GM12878 (cell line): ENCODE results near the gene ESPL1. TPM values are rescaled to one million over a fixed set of nuclear protein-coding genes. Genes with fewer than 3 reads are reported as not detected.

ENCODE experiments used
- ATF7 ChIP-seq: fragments of 450-650 bp; IDR thresholded peaks from 2 replicates; pipeline ENCODE4 v1.6.1; 2016; ENCODE audit warnings: low read depth, mild to moderate bottlenecking
- CEBPB ChIP-seq, 2 experiments: fragments of 150-350 bp in 1 of 2; IDR thresholded peaks; 2 replicates each; pipeline ENCODE4 v1.6.1; 2012 to 2014; ENCODE audit warnings: low read depth in 2 of 2, low read length in 2 of 2, borderline replicate concordance in 1 of 2, inconsistent platforms in 1 of 2
- CHD2 ChIP-seq: IDR thresholded peaks from 2 replicates; pipeline ENCODE4 v1.6.1; 2011; ENCODE audit warnings: low read depth, low read length, improper control_type of control experiment, borderline replicate concordance
- DPF2 ChIP-seq: fragments of 450-650 bp; IDR thresholded peaks from 2 replicates; pipeline ENCODE4 v1.6.1; 2017; ENCODE audit warnings: mild to moderate bottlenecking
- ESRRA ChIP-seq: IDR thresholded peaks from 2 replicates; pipeline ENCODE4 v1.6.1; 2012; ENCODE audit warnings: mild to moderate bottlenecking, low read length, improper control_type of control experiment
- FOXM1 ChIP-seq: IDR thresholded peaks from 2 replicates; pipeline ENCODE4 v1.6.1; 2012; ENCODE audit warnings: low read depth, mild to moderate bottlenecking, inconsistent platforms, low read length, moderate library complexity
- HCFC1 ChIP-seq: fragments of 150-350 bp; IDR thresholded peaks from 2 replicates; pipeline ENCODE4 v1.6.1; 2014; ENCODE audit warnings: low read length
- HDAC6 ChIP-seq: fragments of 200-600 bp; sonication (generic); IDR thresholded peaks from one replicate; pipeline ENCODE4 v1.8.0; 2017; ENCODE audit warnings: antibody characterized with exemption; ENCODE audit not compliant: unreplicated experiment
- MTA2 ChIP-seq: fragments of 450-650 bp; IDR thresholded peaks from 2 replicates; pipeline ENCODE4 v1.6.1; 2016; ENCODE audit warnings: low read depth, mild to moderate bottlenecking, moderate library complexity
- NR2C1 ChIP-seq: fragments of 450-650 bp; IDR thresholded peaks from 2 replicates; pipeline ENCODE4 v1.6.1; 2017; ENCODE audit warnings: antibody characterized with exemption, mild to moderate bottlenecking, moderate library complexity
- NR2F1 ChIP-seq: fragments of 450-650 bp; conservative IDR thresholded peaks from 2 replicates; pipeline ENCODE4 v1.6.1; 2017; ENCODE audit warnings: mild to moderate bottlenecking
- SIX5 ChIP-seq: IDR thresholded peaks from 2 replicates; pipeline ENCODE4 v1.6.1; 2011; ENCODE audit warnings: mild to moderate bottlenecking, low read depth, low read length, moderate library complexity; ENCODE audit not compliant: severe bottlenecking
- SREBF1 ChIP-seq: IDR thresholded peaks from 2 replicates; pipeline ENCODE4 v1.6.1; 2012; ENCODE audit warnings: mild to moderate bottlenecking, low read length
- TAF1 ChIP-seq: IDR thresholded peaks from 2 replicates; pipeline ENCODE4 v1.6.1; 2011; ENCODE audit warnings: mild to moderate bottlenecking, low read depth, low read length, borderline replicate concordance
- ZZZ3 ChIP-seq: IDR thresholded peaks from 2 replicates; pipeline ENCODE4 v1.6.1; 2011; ENCODE audit warnings: low read depth; ENCODE audit not compliant: control insufficient read depth, insufficient read length
- polyA plus RNA-seq, 11 experiments: library from polyadenylated mRNA; depleted of rRNA in 4 of 11; unstranded in 6 of 11; stranded (reverse) in 5 of 11; fragments of >200 nt; fragmentation: Nextera tagmentation in 4 of 11; fragmentation: Illumina TruSeq in 1 of 11; extraction: Ambion mirVana in 4 of 11; extraction: Trizol in 1 of 11; gene quantifications; 1 replicate in 1 of 11; 2 replicates in 10 of 11; pipeline versions ENCODE4 v1.2.1 to v1.2.3, GENCODE V29; 2011 to 2016; ENCODE audit warnings: inconsistent platforms in 2 of 11, missing spikeins in 2 of 11, low read depth in 1 of 11
- total RNA-seq, 4 experiments: library from RNA; depleted of rRNA in 3 of 4; stranded (reverse); fragments of >200 nt in 3 of 4; fragmentation: Illumina TruSeq in 1 of 4; extraction: Trizol in 1 of 4; gene quantifications; 2 replicates each; pipeline versions ENCODE4 v1.2.1 to v1.2.3, GENCODE V29; 2013 to 2021
- TF ChIP-seq, protein P1 (sequence below): fragments of 450-650 bp; IDR thresholded peaks from 2 replicates; pipeline ENCODE4 v1.6.1; 2017; ENCODE audit warnings: mild to moderate bottlenecking, low read depth, inconsistent platforms; ENCODE audit not compliant: poor library complexity, severe bottlenecking
- TF ChIP-seq, protein P2 (sequence below): fragments of 450-650 bp; IDR thresholded peaks from 2 replicates; pipeline ENCODE4 v1.6.1; 2016; ENCODE audit warnings: mild to moderate bottlenecking, moderate library complexity, borderline replicate concordance
- TF ChIP-seq, protein P3 (sequence below): IDR thresholded peaks from 2 replicates; pipeline ENCODE4 v1.6.1; 2012; ENCODE audit warnings: low read length, inconsistent platforms
- TF ChIP-seq, protein P4 (sequence below): IDR thresholded peaks from 2 replicates; pipeline ENCODE4 v1.6.1; 2011; ENCODE audit warnings: mild to moderate bottlenecking, low read depth, low read length, moderate library complexity; ENCODE audit not compliant: insufficient replicate concordance
- TF ChIP-seq, protein P5 (sequence below): IDR thresholded peaks from 2 replicates; pipeline ENCODE4 v1.6.1; 2012; ENCODE audit warnings: low read depth, low read length, improper control_type of control experiment

ESPL1 gene
- total and polyA plus RNA-seq, 10 of the 15 experiments (the other 5 are each of a cell fraction or from before 2014, with no cell fraction given): 2.1 to 61.9 (median 21.2) TPM

DNA sequence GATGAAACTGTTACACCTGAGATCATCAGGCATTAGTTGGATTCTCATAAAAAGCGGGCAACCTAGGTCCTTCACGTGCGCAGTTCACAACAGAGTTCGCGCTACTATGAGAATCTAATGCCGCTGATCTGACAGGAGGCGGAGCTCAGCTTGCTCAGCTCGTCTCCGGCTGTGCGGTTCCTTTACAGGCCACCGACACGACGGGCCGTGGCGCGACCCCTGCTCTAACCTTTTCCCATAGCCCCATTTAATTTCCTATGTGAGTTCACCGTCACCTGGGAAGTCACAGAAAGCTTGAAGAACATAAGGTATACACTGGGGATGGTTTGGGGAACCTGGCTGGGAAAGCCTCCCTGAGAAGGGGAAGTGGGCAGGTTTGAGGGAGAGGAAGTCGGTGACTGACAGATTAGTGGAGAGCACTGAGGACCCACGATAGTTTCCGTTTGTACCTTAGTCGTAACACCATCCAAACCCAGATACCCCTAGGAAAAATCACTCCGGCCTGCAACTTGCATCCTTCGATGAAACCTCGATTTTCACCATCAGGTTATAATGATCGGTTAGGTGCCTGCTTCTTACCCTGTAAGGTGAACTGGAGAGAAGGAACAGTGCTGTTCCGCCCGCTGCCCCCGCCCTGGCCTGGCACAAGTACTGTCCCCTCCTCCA is 56.1 kb downstream of the ESPL1 start (continued):
- TF ChIP-seq, protein P1, sequence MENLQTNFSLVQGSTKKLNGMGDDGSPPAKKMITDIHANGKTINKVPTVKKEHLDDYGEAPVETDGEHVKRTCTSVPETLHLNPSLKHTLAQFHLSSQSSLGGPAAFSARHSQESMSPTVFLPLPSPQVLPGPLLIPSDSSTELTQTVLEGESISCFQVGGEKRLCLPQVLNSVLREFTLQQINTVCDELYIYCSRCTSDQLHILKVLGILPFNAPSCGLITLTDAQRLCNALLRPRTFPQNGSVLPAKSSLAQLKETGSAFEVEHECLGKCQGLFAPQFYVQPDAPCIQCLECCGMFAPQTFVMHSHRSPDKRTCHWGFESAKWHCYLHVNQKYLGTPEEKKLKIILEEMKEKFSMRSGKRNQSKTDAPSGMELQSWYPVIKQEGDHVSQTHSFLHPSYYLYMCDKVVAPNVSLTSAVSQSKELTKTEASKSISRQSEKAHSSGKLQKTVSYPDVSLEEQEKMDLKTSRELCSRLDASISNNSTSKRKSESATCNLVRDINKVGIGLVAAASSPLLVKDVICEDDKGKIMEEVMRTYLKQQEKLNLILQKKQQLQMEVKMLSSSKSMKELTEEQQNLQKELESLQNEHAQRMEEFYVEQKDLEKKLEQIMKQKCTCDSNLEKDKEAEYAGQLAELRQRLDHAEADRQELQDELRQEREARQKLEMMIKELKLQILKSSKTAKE: peak; percentile 44
- TF ChIP-seq HCFC1: no peak
- TF ChIP-seq CEBPB (IDR thresholded peaks at IDR 0.05; ENCODE audit: borderline replicate concordance in 1 of 2, low read depth in 2 of 2, low read length in 2 of 2): no peak
- TF ChIP-seq, protein P2, sequence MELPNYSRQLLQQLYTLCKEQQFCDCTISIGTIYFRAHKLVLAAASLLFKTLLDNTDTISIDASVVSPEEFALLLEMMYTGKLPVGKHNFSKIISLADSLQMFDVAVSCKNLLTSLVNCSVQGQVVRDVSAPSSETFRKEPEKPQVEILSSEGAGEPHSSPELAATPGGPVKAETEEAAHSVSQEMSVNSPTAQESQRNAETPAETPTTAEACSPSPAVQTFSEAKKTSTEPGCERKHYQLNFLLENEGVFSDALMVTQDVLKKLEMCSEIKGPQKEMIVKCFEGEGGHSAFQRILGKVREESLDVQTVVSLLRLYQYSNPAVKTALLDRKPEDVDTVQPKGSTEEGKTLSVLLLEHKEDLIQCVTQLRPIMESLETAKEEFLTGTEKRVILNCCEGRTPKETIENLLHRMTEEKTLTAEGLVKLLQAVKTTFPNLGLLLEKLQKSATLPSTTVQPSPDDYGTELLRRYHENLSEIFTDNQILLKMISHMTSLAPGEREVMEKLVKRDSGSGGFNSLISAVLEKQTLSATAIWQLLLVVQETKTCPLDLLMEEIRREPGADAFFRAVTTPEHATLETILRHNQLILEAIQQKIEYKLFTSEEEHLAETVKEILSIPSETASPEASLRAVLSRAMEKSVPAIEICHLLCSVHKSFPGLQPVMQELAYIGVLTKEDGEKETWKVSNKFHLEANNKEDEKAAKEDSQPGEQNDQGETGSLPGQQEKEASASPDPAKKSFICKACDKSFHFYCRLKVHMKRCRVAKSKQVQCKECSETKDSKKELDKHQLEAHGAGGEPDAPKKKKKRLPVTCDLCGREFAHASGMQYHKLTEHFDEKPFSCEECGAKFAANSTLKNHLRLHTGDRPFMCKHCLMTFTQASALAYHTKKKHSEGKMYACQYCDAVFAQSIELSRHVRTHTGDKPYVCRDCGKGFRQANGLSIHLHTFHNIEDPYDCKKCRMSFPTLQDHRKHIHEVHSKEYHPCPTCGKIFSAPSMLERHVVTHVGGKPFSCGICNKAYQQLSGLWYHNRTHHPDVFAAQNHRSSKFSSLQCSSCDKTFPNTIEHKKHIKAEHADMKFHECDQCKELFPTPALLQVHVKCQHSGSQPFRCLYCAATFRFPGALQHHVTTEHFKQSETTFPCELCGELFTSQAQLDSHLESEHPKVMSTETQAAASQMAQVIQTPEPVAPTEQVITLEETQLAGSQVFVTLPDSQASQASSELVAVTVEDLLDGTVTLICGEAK: peak; percentile 45; the same call in 1 of the 2 replicates
- TF ChIP-seq MTA2: peak; percentile 41; the same call in 1 of the 2 replicates
- no peak for TF ChIP-seq NR2C1
- no peak for TF ChIP-seq ZZZ3
- no peak for TF ChIP-seq NR2F1
- TF ChIP-seq, protein P3, sequence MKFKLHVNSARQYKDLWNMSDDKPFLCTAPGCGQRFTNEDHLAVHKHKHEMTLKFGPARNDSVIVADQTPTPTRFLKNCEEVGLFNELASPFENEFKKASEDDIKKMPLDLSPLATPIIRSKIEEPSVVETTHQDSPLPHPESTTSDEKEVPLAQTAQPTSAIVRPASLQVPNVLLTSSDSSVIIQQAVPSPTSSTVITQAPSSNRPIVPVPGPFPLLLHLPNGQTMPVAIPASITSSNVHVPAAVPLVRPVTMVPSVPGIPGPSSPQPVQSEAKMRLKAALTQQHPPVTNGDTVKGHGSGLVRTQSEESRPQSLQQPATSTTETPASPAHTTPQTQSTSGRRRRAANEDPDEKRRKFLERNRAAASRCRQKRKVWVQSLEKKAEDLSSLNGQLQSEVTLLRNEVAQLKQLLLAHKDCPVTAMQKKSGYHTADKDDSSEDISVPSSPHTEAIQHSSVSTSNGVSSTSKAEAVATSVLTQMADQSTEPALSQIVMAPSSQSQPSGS: no peak
- TF ChIP-seq TAF1: no peak
- no peak for TF ChIP-seq SREBF1
- TF ChIP-seq FOXM1: no peak
- TF ChIP-seq ESRRA: no peak
- 0 out of 2 replicates have a peak, but pooled peaks have one; percentile 11 for TF ChIP-seq ATF7
- TF ChIP-seq, protein P4, sequence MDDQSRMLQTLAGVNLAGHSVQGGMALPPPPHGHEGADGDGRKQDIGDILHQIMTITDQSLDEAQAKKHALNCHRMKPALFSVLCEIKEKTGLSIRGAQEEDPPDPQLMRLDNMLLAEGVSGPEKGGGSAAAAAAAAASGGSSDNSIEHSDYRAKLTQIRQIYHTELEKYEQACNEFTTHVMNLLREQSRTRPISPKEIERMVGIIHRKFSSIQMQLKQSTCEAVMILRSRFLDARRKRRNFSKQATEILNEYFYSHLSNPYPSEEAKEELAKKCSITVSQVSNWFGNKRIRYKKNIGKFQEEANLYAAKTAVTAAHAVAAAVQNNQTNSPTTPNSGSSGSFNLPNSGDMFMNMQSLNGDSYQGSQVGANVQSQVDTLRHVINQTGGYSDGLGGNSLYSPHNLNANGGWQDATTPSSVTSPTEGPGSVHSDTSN: peak; percentile 77
- no peak for TF ChIP-seq SIX5
- no peak; the same call in 1 of the 2 replicates for TF ChIP-seq CHD2
- TF ChIP-seq, protein P5, sequence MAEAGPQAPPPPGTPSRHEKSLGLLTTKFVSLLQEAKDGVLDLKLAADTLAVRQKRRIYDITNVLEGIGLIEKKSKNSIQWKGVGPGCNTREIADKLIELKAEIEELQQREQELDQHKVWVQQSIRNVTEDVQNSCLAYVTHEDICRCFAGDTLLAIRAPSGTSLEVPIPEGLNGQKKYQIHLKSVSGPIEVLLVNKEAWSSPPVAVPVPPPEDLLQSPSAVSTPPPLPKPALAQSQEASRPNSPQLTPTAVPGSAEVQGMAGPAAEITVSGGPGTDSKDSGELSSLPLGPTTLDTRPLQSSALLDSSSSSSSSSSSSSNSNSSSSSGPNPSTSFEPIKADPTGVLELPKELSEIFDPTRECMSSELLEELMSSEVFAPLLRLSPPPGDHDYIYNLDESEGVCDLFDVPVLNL: no peak
- peak; percentile 29 for TF ChIP-seq HDAC6
- TF ChIP-seq DPF2: no peak; the same call in 1 of the 2 replicates
